HS-27A (cell line): ENCODE measurements around the gene STARD9.

ENCODE experiments used
- DNase-seq: peaks from one replicate; pipeline ENCODE4 v3.0.0-alpha.2; 2012; ENCODE audit warnings: low read depth, missing footprints

STARD9 gene

DNA sequence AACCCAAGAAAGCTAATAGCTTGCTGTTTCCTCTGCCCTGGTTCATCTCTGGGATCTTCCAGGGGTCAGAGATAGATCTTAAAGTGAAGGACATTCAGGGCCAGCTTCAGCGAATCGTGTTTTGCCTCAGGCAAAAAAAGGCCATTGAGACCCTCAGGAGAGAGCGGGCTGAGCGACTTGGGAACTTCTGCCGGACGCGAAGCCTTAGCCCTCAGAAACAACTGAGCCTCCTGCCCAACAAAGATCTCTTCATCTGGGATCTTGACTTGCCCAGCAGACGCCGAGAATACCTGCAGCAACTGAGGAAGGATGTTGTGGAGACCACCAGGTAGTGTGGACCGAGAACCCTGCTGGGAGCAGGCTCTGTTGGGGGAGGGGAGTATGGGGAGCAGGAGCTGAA is 119.0 kb downstream of the STARD9 start:
- no peak for DNase-seq

DNA sequence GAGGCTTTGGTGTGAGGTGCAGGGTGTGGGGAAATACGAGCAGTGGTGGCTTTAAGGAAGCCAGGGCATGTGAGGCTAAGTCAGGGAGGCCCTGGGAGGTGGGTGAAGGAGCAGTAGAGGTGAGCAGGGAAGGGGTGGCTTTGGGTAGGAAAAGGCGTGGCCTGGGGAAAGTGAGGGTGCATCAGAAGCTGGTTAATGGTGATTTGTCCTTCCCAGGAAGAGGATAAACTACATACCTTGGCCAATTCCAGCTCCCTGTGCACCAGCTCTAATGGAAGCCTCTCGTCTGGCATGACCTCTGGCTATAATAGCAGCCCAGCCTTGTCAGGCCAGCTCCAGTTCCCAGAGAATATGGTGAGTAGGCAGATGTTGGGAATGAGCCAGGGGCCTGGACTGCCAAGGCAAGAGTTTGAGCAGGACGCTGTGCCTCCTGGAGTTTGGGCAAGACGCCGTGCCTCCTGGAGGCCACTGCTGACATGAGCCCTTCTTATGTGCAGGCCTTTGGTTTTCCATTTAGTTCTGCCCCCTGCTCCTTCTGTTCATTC is 120.2 kb downstream of the STARD9 start:
- DNase-seq: no peak

- DNase-seq: no peak
Measured at GRCh38 chr15:42696626-42697025, 121.2 kb downstream of the STARD9 start.

DNA sequence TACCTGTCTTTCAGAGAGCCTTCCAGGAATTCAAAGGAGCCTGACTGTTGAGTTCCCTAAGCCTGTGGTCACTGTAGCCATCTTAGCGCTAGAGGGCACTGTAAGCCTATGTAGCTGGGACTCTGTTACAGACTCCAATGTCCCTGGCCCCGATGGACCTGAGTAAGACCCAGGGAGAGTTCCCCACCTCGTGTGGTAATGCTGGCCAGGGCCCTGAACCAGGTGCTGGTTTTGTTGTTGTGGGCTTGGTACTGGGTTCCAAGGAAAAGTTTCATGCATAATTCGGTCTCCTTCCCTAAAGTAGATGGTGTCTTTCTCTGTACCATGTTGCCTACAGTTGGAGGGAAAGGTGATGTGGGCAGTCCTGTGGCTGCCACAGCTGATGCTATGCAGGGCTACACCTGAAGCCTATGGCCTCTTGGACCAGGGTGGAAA is 129.1 kb downstream of the STARD9 start:
- peak; percentile 38 for DNase-seq

DNA sequence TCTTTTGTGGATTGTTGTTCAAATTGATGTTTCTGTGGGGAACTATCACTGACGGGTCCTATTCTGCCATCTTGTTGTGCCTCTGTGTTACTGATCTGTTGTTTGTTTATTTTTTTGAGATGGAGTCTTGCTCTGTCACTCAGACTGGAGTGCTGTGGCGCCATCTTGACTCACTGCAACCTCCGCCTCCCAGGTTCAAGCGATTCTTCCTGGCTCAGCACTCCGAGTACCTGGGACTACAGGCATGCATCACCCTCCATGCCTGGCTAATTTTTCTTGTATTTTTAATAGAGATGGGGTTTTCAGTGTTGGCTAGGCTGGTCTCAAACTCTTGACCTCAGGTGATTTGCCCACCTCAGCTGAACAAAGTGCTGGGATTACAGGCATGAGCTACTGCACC is 129.9 kb downstream of the STARD9 start:
- no peak for DNase-seq

DNA sequence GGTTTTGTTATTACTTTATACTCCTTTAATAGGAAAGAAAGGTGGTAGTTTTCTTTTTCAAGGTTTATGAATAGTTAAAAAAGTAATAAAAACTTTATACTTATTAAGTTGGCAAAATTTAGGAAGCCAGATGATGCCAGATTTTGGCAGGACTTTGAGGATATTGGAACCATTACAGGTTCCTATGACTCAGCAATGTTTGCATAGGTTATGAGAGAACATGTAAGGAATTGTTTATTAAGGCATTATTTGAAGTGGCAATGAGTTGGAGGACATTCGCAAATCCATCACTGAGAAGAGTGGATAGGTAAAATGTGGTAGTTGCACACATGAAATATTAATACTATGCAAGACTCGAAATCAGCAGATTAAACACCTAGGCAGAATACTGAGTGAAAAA is 131.7 kb downstream of the STARD9 start:
- DNase-seq: no peak

GRCh38 chr15:42707873-42708544 is 132.6 kb downstream of the STARD9 start:
- no peak for DNase-seq

DNA sequence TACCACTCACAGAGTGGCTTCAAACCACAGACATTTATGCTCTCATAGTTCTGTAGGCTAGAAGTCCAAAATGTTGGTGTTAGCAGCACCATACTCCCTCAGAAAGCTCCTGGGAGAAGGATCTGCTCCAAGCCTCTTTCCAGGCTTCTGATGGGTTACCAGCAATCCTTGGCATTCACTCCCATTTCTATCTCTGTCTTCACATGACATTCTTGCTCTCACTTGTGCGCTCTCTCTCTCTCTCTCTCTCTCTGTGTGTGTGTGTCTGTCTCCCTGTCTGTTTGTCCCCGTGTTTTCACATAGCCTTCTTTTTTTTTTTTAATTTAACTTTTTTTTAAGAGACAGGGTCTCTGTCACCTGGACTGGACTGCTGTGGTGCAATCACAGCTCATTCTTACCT is 135.3 kb downstream of the STARD9 start:
- no peak for DNase-seq

DNA sequence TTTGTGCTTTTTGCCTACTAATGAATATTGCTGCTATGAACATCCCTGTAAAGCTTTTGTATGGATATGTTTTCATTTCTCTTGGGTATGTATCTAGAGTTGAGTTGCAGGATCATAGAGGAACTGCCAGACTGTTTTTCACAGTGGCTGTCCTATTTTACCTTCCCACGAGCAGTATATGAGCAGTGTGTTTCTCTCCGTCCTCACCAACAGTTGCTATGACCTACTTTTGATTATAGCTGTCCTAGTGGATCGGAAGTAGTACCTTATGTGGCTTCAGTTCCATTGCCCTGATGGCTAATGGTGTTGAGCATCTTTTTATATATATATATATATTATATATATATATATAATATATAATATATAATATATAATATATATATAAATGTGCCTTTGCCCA is 136.3 kb downstream of the STARD9 start:
- DNase-seq: no peak

DNA sequence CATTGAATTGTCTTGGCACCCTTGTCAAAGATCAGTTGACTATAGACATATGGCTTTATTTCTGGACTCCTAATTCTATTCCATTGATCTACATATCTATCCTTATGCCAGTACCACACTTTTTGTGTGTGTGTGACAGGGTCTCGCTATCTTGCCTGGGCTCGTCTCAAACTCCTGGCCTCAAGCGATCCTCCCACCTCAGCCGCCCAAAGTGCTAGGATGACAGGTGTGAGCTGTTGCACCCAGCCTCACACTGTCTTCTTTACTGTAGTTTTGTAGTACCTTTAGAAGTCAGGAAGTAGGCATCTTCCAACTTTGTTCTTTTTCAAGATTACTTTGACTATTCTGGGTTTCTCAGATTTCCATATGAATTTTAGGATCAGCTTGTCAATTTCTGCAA is 137.2 kb downstream of the STARD9 start:
- no peak for DNase-seq

- no peak for DNase-seq
Measured at GRCh38 chr15:42716125-42716524, 140.7 kb downstream of the STARD9 start.

- no peak for DNase-seq
Measured at GRCh38 chr15:42716626-42717025, 141.2 kb downstream of the STARD9 start.

GRCh38 chr15:42719043-42719442 is 143.6 kb downstream of the STARD9 start:
- no peak for DNase-seq

- no peak for DNase-seq
Measured at GRCh38 chr15:42720071-42720470, 144.7 kb downstream of the STARD9 start.

DNA sequence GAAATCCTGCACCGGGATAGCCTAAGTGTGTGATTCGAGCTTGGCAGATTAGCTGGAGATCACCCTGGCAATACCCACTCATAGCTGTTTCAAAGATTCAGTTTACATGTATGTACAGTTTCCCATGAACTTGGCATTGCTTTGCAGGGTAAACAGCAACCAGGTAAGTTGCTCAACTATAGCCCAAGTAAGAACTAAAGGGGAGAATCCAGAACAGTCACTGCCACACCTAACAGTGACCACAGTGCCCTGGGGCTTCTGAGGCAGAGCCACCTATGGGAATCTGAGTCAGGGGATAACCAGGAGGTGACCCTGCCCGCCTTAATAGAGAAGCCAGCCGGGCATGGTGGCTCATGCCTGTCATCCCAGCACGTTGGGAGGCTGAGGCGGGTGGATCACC is 145.6 kb downstream of the STARD9 start:
- no peak for DNase-seq

DNA sequence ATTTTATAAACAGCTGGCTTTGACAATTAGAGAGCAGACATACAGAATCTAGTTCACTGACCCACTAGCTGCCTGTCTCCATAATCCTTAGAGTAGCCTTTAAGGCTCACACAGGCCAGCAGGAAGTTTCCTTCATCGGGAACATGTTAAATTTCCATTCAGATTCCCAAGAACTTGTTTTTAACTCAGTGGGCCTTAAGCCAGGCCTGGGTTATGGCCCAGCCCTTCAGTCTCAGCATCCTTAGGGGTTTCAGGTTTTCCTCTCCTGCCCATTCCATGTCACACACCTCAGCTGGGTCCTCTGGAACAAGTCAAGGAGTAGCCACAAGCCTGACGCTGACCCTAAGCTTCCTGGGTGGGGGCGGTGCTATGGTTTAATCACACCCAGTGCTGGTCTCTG is 146.5 kb downstream of the STARD9 start:
- DNase-seq: no peak

DNA sequence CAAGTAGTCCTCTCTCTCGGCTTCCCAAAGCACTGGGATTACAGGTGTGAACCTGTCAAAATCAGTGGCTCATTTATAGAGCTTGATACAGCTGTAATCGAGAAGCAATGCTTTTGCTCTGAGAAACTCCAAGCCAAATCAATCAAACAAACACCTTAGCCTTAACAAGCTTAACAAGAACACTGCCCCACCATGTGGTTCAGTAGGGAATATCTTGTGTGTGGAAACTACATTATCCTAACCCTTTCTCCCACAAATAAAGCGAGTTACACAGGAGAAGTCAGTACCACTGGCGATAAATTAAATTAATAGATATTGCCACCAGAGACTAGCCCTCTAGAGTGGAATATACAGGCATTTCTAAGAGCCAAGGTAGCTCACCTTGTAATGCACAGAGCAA is 147.7 kb downstream of the STARD9 start:
- no peak for DNase-seq

- DNase-seq: no peak
Measured at GRCh38 chr15:42724276-42724675, 148.9 kb downstream of the STARD9 start.

- no peak for DNase-seq
Measured at GRCh38 chr15:42725331-42725903, 150.0 kb downstream of the STARD9 start.

DNA sequence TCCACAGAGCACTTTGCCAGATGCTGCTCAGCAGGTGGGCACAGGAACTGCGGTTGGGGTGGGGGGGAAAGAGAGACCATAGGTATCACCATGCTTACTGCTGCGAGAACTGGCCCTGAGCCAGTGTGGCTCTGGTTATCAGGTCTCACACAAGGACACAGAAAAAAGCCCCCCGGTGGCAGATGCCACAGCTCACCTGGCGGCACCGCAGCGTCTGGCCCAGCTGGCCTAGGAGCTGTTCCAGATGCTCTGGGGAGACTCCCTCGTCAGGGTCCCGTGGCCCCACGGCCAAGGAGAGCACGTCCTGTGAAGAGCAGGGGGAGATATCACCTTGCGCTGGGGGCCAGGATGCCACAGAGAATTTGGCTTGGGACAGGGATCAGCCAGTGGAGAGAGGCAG is 150.7 kb downstream of the STARD9 start:
- no peak for DNase-seq

GRCh38 chr15:42727750-42728381 is 152.5 kb downstream of the STARD9 start:
- no peak for DNase-seq

DNA sequence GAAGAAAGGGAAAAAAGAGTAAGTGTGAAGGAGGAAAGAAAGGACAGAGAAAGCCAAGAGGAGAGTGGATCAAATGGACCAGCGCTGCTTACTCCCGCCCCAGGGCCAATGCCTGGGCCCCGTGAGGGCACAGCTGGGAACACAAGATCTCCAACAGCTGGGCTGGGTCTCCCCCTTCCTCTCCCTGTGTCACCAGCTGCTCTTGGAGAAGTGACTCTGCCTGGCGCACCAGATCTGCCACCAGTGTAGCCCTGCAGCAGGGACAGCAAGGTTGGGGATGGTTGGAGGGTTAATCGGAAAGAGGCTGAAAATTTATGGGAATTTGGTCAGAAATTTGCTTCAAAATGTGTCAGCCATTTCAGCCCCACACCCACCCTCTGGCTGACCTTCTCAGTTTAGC is 153.2 kb downstream of the STARD9 start:
- no peak for DNase-seq

DNA sequence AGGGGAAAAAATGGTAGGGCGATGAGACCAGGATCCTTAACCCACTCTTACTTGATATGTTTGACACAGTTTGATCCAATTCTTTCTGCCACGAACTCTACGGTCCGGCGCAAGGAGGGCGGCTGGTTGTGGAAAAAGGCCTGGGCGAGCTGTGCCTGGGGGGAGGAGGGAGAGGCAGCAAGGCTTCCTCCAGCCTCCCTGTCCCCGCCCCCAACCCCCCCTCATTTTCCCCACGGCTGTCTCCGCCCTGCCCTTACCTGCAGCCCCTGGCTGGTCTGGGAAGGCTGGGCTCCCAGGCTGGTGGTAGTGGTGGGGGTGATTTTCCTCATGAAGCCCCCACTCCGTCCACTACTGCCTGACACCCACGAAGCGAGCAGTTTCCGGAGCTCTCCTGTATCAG is 153.6 kb downstream of the STARD9 start:
- no peak for DNase-seq
